Thoracic aorta (tissue), 2 donors: ENCODE data around the gene KCNB1. TPM values are rescaled to one million over a fixed set of nuclear protein-coding genes. Genes with fewer than 3 reads are reported as not detected.

Experiments
- ATAC-seq: fragments of 150-250 bp; one replicate; pipeline ENCODE4 v1.8.0; 2017; ENCODE audit warnings: low read depth; ENCODE audit not compliant: insufficient number of reproducible peaks, low FRiP score
- DNase-seq: peaks from one replicate; pipeline ENCODE4 v3.0.0-alpha.2; 2020; ENCODE audit warnings: low spot score
- H3K27ac ChIP-seq, 2 donors: fragments of 200-600 bp; sonication (generic); 1 replicate in 1 of 2; 2 replicates in 1 of 2; pipeline ENCODE4 v1.5.1; 2016; ENCODE audit warnings: mild to moderate bottlenecking in 2 of 2, moderate library complexity in 2 of 2
- H3K27me3 ChIP-seq: fragments of 200-600 bp; sonication (generic); replicated peaks from 2 replicates; pipeline ENCODE4 v1.6.0; 2016; ENCODE audit warnings: mild to moderate bottlenecking; ENCODE audit not compliant: insufficient read depth
- H3K36me3 ChIP-seq: fragments of 200-600 bp; sonication (generic); one replicate; pipeline ENCODE4 v1.5.1; 2016
- H3K4me1 ChIP-seq, 2 donors: fragments of 200-600 bp; sonication (generic); 1 replicate in 1 of 2; 2 replicates in 1 of 2; pipeline versions ENCODE4 v1.5.1 to v1.6.0; 2016; ENCODE audit warnings: low read depth in 2 of 2, mild to moderate bottlenecking in 1 of 2; ENCODE audit not compliant: control insufficient read depth in 1 of 2
- H3K4me3 ChIP-seq: fragments of 200-600 bp; sonication (generic); 2 replicates; pipeline ENCODE4 v1.5.1; 2016; ENCODE audit warnings: mild to moderate bottlenecking
- H3K9me3 ChIP-seq: fragments of 200-600 bp; sonication (generic); 2 replicates; pipeline ENCODE4 v1.5.1; 2016
- CTCF ChIP-seq: fragments of 200-600 bp; sonication (generic); IDR thresholded peaks from one replicate; pipeline ENCODE4 v1.5.1; 2019; ENCODE audit warnings: antibody characterized with exemption
- total RNA-seq, 2 donors: library from RNA; depleted of rRNA; stranded (reverse); fragments of >200 nt; gene quantifications; one replicate each; pipeline versions ENCODE4 v1.1.0 to v1.2.3, GENCODE V29; 2016

KCNB1 gene
- total RNA-seq, 2 donors from 2014 or later = 1.4 to 2.3 TPM

GRCh38 chr20:49345524-49345923, 136.9 kb downstream of the KCNB1 start:
- peak overlapping the region in 1 of 2 donors; percentile 59 for H3K27ac ChIP-seq
- ATAC-seq (no peak), DNase-seq (no peak)
- H3K4me1 ChIP-seq = peaks cover 13 to 16% of the 10 kb centered on the region in 2 donors
- TF ChIP-seq CTCF = no peak
- no peaks in the 10 kb centered on the region for H3K9me3 ChIP-seq
- no peaks in the 10 kb centered on the region for H3K27me3 ChIP-seq
- no peaks in the 10 kb centered on the region for H3K36me3 ChIP-seq
- H3K4me3 ChIP-seq = peak overlapping the region; percentile 59

- TF ChIP-seq CTCF = no peak
- Histone ChIP-seq H3K9me3 (no peaks in the 10 kb centered on the region), H3K36me3 (no peaks in the 10 kb centered on the region), H3K27ac (peak overlapping the region in 1 of 2 donors; percentile 59), H3K27me3 (no peaks in the 10 kb centered on the region), H3K4me1 (peaks cover 13 to 19% of the 10 kb centered on the region in 2 donors), H3K4me3 (peak overlapping the region; percentile 59)
- DNase-seq (peak; percentile 31), ATAC-seq (peak; percentile 86)
These were observed 137.5 kb downstream of the KCNB1 start for GRCh38 chr20:49344975-49345374.

- no peak overlapping the region for H3K4me3 ChIP-seq
- peak overlapping the region in 1 of 2 donors; percentile 59 for H3K27ac ChIP-seq
- TF ChIP-seq CTCF = no peak
- H3K36me3 ChIP-seq = no peaks in the 10 kb centered on the region
- DNase-seq = no peak
- no peaks in the 10 kb centered on the region for H3K27me3 ChIP-seq
- peaks cover 13 to 19% of the 10 kb centered on the region in 2 donors for H3K4me1 ChIP-seq
- no peaks in the 10 kb centered on the region for H3K9me3 ChIP-seq
- ATAC-seq = no peak
These were observed 138.3 kb downstream of the KCNB1 start for GRCh38 chr20:49344140-49344539.

- Histone ChIP-seq H3K9me3 (no peaks in the 10 kb centered on the region), H3K27ac (no peak overlapping the region), H3K4me3 (no peak overlapping the region), H3K27me3 (no peaks in the 10 kb centered on the region), H3K36me3 (no peaks in the 10 kb centered on the region), H3K4me1 (peaks cover 13 to 19% of the 10 kb centered on the region in 2 donors)
- DNase-seq = no peak
- ATAC-seq = no peak
- TF ChIP-seq CTCF = no peak
These were observed 139.2 kb downstream of the KCNB1 start for GRCh38 chr20:49343246-49343645.

GRCh38 chr20:49340161-49340966, 142.1 kb downstream of the KCNB1 start:
- peak overlapping the region; percentile 59 for H3K4me3 ChIP-seq
- ATAC-seq (no peak), DNase-seq (no peak)
- no peak overlapping the region for H3K27ac ChIP-seq
- no peak for TF ChIP-seq CTCF
- no peaks in the 10 kb centered on the region for H3K36me3 ChIP-seq
- H3K4me1 ChIP-seq = peaks cover 8 to 12% of the 10 kb centered on the region in 2 donors
- H3K27me3 ChIP-seq = no peaks in the 10 kb centered on the region
- H3K9me3 ChIP-seq = no peaks in the 10 kb centered on the region
